OCI-LY1 (cell line): ENCODE measurements around the gene PYGO2.

Experiments
- EZH2 ChIP-seq: fragments of 200-600 bp; sonication (generic), shearing (Covaris generic); IDR thresholded peaks from 2 replicates; pipeline ENCODE4 v1.8.0; 2017; ENCODE audit warnings: borderline replicate concordance, mixed run types, mild to moderate bottlenecking, antibody characterized with exemption, low read length, moderate library complexity, mixed read lengths
- TF ChIP-seq, protein P1 (sequence below): fragments of 200-600 bp; sonication (generic), shearing (Covaris generic); IDR thresholded peaks from 2 replicates; pipeline ENCODE4 v1.5.1; 2017; ENCODE audit warnings: mild to moderate bottlenecking, antibody characterized with exemption, low read length, moderate library complexity, mixed read lengths

DNA sequence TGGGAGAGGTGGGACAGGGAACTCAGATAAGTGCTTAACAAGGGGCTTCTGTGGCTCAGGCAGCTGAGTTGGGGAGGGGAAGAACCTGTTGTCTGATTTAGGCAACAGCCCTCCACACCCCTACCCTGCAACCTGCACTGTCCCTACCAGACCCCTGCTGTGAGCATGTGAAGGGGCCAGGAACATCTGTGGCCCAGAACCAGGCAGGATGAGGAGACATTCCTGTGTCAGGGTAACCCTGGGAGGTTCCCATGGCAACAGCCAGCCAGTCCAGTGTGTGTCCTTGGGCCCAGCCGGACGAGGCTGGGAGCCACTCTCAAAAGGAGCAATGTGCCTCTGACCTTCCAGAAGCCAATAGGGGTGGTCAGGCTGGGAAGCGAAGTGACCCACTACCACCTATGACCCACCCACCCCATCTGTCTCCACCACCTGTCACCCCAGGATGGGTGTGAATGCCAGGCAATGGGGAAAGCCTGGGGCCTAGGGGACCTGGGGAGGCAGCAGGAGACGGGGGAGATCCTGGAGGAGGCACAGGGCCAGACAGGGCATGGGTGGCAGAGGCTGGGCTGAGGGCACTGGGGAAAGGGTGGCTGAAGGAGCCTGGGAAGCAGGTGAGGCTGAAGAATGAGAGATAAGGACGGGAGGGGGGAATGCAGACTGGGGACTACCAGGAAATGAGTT lies 20.1 kb downstream of the PYGO2 start:
- TF ChIP-seq, protein P1, sequence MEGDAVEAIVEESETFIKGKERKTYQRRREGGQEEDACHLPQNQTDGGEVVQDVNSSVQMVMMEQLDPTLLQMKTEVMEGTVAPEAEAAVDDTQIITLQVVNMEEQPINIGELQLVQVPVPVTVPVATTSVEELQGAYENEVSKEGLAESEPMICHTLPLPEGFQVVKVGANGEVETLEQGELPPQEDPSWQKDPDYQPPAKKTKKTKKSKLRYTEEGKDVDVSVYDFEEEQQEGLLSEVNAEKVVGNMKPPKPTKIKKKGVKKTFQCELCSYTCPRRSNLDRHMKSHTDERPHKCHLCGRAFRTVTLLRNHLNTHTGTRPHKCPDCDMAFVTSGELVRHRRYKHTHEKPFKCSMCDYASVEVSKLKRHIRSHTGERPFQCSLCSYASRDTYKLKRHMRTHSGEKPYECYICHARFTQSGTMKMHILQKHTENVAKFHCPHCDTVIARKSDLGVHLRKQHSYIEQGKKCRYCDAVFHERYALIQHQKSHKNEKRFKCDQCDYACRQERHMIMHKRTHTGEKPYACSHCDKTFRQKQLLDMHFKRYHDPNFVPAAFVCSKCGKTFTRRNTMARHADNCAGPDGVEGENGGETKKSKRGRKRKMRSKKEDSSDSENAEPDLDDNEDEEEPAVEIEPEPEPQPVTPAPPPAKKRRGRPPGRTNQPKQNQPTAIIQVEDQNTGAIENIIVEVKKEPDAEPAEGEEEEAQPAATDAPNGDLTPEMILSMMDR = no peak
- TF ChIP-seq EZH2 = no peak
